ENCODE measurements around the gene MYH15. TPM values are rescaled to one million over a fixed set of nuclear protein-coding genes. Genes with fewer than 3 reads are reported as not detected.

Gene MYH15
- total and polyA plus RNA-seq, 4 donors, result 0.01 to 0.08 (median 0.05) TPM; not detected in 1

GRCh38 chr3:108398510-108398909, 111.9 kb downstream of the MYH15 start:
- TF ChIP-seq, protein P1, sequence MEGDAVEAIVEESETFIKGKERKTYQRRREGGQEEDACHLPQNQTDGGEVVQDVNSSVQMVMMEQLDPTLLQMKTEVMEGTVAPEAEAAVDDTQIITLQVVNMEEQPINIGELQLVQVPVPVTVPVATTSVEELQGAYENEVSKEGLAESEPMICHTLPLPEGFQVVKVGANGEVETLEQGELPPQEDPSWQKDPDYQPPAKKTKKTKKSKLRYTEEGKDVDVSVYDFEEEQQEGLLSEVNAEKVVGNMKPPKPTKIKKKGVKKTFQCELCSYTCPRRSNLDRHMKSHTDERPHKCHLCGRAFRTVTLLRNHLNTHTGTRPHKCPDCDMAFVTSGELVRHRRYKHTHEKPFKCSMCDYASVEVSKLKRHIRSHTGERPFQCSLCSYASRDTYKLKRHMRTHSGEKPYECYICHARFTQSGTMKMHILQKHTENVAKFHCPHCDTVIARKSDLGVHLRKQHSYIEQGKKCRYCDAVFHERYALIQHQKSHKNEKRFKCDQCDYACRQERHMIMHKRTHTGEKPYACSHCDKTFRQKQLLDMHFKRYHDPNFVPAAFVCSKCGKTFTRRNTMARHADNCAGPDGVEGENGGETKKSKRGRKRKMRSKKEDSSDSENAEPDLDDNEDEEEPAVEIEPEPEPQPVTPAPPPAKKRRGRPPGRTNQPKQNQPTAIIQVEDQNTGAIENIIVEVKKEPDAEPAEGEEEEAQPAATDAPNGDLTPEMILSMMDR (IDR thresholded peaks at IDR 0.05; ENCODE audit: low read depth, low read length, missing input control), result no peak
- TF ChIP-seq EGR1 (IDR thresholded peaks at IDR 0.05; ENCODE audit: low read depth in 2 of 2), result no peak
- no peak for TF ChIP-seq HNF4G (IDR thresholded peaks at IDR 0.05)
- TF ChIP-seq RXRA (IDR thresholded peaks at IDR 0.05), result no peak
- TF ChIP-seq YY1 (IDR thresholded peaks at IDR 0.05), result no peak
- TF ChIP-seq JUND (IDR thresholded peaks at IDR 0.05), result no peak
- no peak for TF ChIP-seq RAD21 (IDR thresholded peaks at IDR 0.05)
- no peak for TF ChIP-seq TAF1 (conservative IDR thresholded peaks at IDR 0.05)
- no peak for TF ChIP-seq SP1 (IDR thresholded peaks at IDR 0.05)
- TF ChIP-seq REST (IDR thresholded peaks at IDR 0.05), result no peak
- TF ChIP-seq ZBTB33 (IDR thresholded peaks at IDR 0.05), result no peak
- no peak for TF ChIP-seq HNF4A (conservative IDR thresholded peaks at IDR 0.05)
- TF ChIP-seq GABPA (IDR thresholded peaks at IDR 0.05 in 1 of 2, conservative IDR thresholded peaks at IDR 0.05 in 1 of 2), result no peak
- no peak for TF ChIP-seq FOXA2 (IDR thresholded peaks at IDR 0.05)
- no peak for TF ChIP-seq MAX (IDR thresholded peaks at IDR 0.05)
- TF ChIP-seq NR2F2 (IDR thresholded peaks at IDR 0.05), result no peak
- TF ChIP-seq FOXA1 (IDR thresholded peaks at IDR 0.05), result no peak
- TF ChIP-seq, protein P2, sequence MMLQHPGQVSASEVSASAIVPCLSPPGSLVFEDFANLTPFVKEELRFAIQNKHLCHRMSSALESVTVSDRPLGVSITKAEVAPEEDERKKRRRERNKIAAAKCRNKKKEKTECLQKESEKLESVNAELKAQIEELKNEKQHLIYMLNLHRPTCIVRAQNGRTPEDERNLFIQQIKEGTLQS (IDR thresholded peaks at IDR 0.05), result no peak
- H3K4me1 ChIP-seq (ENCODE audit: control insufficient read depth in 4 of 4, insufficient read depth in 4 of 4, low read length in 3 of 4), result no peaks in the 10 kb centered on the region
- H3K9ac ChIP-seq (ENCODE audit: low read depth in 1 of 2, low read length in 2 of 2), result no peak overlapping the region
- no peaks in the 10 kb centered on the region for H3K27me3 ChIP-seq (ENCODE audit: control insufficient read depth in 4 of 4, insufficient read depth in 4 of 4, low read length in 3 of 4)
- WGBS, result 93% methylated on average over 6 of the region's 6 CpGs
- no peak overlapping the region for H3K27ac ChIP-seq (ENCODE audit: low read depth in 1 of 2, low read length in 2 of 2)
- H3K36me3 ChIP-seq (ENCODE audit: control insufficient read depth in 4 of 4, insufficient read depth in 3 of 4, low read depth in 1 of 4, low read length in 3 of 4), result no peaks in the 10 kb centered on the region
- H3K9me3 ChIP-seq (ENCODE audit: control insufficient read depth in 4 of 4, low read length in 3 of 4), result peaks cover 0 to 2% (median 0%) of the 10 kb centered on the region in 4 donors
- no peak for DNase-seq (ENCODE audit: low spot score)
- H3K4me3 ChIP-seq (ENCODE audit: low read depth in 1 of 3, low read length in 3 of 3), result no peak overlapping the region

Data from liver (tissue), 9 donors.